Amygdala (tissue), 56 donors: ENCODE measurements around the gene TBCA.

Source experiments
- DNase-seq, 56 donors: peaks; one replicate each; lab custom pipeline; 2025; lab: John Stamatoyannopoulos, UW

The TBCA gene

DNA sequence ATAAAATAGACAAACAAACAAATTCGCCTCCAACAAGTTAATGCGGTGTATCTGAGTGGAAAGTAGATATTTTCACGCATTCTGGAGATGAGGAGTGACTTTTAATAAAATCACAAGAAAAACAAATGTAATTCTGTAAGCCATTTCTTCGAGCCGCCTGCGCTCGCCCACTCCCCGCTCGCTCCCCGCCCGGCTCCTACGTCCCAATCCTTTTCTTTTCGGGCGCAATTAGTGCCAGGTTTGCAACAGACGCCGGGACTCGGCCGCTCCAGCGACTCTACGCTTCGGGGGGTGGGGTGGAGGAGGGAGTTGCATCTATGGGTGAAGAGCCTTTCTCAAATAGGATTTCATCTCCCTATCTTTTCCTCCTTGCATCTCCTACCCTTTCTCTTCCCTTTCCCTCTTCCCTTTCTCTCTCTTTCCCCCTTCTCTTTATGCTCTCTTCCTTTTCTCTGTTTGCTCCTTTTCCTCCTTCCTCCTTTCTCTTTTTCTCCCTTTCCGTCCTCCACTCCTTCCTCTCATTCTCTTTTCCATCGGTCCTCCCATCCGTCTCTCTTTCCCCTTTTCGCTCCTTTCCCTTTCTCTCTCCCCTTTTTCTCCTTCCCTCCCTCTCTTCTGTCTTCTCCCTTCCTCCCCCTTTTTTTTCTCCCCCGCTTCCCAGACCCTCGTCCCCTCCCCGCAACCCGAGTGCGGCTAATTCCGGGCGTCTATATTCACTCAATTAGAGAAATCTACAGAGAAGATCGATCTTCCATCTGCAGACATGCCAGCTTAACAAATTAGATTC is 131.6 kb downstream of the TBCA start:
- DNase-seq: no peak

DNA sequence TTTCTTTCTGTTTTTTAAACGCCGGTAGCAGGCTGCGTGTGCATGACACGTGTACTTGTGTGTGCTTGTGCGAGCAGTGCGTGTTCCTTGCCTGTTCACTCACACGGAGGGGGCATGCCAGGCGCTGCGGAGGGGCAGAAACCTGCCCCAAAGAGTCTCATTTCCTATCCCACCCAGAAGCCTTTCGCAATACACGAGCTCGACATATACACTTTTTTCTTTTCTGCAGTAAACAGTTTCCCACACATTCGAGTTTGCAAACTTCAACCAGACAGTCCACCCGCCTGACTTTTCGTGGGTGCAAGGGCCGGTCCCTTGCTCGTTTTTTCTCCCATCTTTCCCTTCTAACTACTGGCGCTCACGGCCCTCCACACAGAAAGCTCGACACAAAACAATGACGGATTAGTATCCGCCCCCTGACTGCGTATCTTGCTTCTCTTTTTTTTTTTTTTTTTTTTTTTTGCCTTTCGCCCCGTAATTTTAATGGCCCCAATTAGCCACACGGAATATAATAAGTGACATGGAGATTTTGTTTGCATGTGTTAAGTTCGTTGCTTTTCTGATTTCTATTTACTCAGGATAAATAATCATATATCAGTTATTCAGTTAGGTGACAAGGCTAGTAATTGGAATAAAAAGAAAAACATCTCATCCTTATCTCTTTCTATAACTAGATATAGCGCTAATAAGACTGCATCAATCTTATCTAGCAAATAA is 132.3 kb downstream of the TBCA start:
- DNase-seq: no peak

DNA sequence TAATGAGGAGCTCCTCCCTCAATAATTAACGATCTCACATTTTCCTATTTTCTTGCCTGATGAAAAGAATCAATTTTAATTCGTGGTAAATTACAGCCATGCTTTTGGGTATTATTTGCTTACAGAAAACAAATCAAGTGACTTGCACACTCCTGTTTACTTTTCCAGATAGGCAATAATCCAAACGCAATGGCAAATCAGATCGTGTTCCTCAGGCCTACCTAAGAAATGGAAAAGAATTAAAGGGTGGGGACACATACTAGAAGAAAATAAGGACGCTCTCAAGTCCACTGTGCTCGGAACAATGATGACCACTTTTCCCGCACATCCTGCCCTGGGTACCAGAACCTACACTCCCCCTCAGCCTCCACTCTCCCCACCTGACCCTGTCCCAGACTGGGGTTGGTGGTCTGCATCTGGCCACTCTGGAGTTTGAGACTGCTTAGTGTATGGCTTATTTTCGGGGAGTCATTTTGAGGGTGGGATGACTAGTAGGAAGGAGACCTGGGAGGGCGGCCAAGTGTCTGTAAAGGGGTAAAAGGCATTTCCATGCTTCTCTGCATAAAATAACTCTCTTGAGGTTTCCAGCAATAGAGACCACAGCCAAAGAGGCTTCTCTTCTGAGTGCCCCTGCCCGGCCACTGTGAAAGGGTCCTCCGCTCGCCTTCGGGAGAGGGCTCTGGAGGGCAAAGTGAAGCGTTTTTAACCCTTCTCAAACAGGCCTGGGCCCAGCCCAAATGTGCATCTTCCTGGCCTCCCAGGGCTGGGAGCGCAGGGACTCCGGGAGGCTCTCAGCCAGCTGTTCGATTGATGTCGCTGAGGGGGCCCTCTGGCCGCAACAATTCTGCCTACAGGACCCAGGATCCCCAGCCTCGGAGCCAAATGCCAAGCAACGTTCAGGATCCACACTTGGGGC is 133.1 kb downstream of the TBCA start:
- DNase-seq: no peak

DNA sequence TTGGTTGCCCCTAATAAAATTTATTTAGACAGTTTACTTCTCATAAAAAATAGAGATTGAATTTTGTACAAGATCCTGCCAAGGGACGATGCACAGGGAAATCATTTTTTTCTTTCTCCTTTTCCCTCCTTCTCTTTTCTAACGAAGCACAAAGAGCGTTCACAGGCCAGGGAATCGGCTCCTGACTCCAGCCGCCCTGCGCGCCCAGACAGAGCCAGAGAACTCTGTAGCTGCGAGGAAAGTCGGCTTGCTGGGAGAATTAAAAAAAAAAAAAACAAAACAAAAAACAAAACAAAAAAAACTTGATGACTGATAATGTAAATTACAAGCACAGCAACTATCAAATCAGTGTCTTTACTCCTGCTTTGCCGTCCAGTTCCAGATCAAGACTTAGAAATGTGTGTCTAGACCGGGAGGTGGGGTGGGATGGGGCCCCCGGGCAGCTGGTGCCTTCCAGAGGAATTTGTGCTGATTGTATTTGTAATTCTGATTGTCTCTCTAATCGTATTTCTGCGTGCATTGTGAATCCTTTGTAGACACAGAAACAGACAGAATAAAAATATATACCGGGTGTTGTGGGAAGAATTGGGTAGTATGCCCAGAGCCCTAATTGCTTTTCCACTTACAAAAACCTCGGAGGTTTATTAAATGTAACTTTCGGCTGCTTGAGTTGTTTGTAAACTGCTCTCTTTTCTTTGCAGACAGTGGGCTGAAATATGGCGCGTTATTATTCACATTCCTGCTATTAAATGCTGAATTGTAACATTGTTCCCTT is 134.0 kb downstream of the TBCA start:
- no peak for DNase-seq

DNA sequence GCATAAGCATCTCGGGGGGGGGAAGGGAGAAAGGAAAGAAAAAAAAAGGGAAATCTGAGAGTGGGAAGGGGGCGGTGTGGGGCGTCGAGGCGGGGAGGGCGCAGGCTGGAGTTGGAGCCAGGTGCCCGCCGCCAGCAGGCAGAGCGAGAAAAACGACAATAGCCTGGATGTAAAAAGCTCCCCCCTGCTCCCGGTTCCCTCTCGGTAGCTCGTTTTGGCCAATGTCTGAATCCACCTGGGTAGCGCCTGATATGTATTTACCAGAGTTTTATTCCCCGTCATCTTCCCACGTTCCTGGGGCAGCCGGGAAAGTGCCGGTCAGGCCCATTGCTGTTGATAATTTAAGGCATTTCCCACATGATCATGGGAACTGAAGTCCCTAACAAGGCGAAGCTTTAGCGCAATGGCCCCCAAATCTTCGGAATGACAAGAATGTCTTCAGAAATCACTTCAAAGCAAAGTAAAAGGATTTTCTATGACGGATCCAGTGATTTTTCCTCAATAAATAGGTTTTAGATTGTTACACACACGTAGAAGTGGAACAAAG is 134.7 kb downstream of the TBCA start:
- DNase-seq: no peak
